ENCODE measurements around the gene HKDC1. TPM values are rescaled to one million over a fixed set of nuclear protein-coding genes. Genes with fewer than 3 reads are reported as not detected.
A peak's percentile ranks its signal among the peaks of the same experiment; 100 is the strongest.
"Not testable (repeated sequence)": the region's sequence is repeated elsewhere in the genome, so short reads cannot be mapped to it uniquely, and the experiment has no call there.

HKDC1 gene
- total and polyA plus RNA-seq, 4 experiments from 2014 or later: 3.5 to 8.1 (median 4.5) TPM

- intact Hi-C loops (cut with micrococcal nuclease): no loop called here
- Mint-ChIP-seq H3K27me3 (no peaks in the 10 kb centered on the region), H3K27ac (no peak overlapping the region), H3K36me3 (peaks cover 18% of the 10 kb centered on the region in 2 donors), H3K9me3 (no peaks in the 10 kb centered on the region), H3K4me1 (no peaks in the 10 kb centered on the region), H3K4me3 (no peak overlapping the region)
- Histone ChIP-seq H3K27ac (ENCODE audit: low read depth, low read length) (no peak overlapping the region), H3K27me3 (ENCODE audit: insufficient read depth, low read length) (no peaks in the 10 kb centered on the region), H3K36me3 (ENCODE audit: insufficient read depth, low read length) (no peaks in the 10 kb centered on the region), H3K4me3 (ENCODE audit: low read length in 2 of 2) (no peak overlapping the region), H3K9me3 (ENCODE audit: control insufficient read depth in 1 of 2, low read length in 2 of 2) (no peaks in the 10 kb centered on the region), H3K4me1 (ENCODE audit: insufficient read depth, low read length) (no peaks in the 10 kb centered on the region)
- ChIA-PET POLR2A (ENCODE audit: partially characterized antibody) (no interaction called here), CTCF (ENCODE audit: partially characterized antibody) (interaction anchor here (0.9 kb wide), 1 partner anchor 9 kb away, joined by 3 read pairs; no protein-coding TSS in a partner anchor)
- no peak for DNase-seq
These were observed 25.9 kb downstream of the HKDC1 start for GRCh38 chr10:69246036-69246435.

DNA sequence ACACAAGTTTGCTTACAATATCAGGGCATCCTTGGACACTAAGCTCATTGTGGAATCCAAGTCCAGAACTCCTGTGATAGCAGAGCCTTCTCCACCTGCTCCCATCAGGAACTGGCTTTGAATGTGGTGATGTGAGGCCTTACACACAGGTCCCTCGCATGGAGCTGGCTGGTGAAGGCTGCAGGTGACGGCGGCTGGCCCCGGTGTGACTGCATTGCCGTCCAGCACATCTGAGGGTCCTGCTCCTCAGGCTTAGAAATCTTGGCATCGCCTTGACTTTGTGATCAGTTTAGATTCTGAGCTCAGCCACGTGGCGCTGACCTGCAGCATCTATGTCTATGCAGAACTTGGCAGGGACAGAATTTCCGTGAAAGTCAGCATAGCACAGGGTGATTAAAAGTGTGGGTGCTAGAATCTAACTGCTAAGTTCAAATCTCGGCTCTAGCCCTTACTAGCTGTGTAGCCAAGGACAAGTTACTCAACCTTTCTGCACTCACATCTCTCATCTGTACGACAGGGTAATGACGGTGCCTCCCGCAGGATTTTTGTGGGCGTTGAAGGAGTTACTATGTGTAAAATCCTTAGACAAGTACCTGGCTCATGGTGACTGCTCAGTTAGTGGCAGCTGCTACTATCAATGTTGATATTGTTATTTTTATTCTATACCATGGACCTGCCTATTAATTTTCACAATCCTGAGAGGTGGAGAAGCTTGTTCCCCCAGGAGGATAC lies 26.6 kb downstream of the HKDC1 start:
- no peaks in the 10 kb centered on the region for H3K36me3 ChIP-seq (ENCODE audit: insufficient read depth, low read length)
- no peak overlapping the region for H3K27ac ChIP-seq (ENCODE audit: low read depth, low read length)
- Mint-ChIP-seq H3K4me1 (no peaks in the 10 kb centered on the region), H3K9me3 (no peaks in the 10 kb centered on the region), H3K27me3 (no peaks in the 10 kb centered on the region), H3K36me3 (peaks cover 16 to 18% of the 10 kb centered on the region in 2 donors), H3K27ac (no peak overlapping the region), H3K4me3 (no peak overlapping the region)
- intact Hi-C loops (cut with micrococcal nuclease): no loop called here
- no peak for DNase-seq
- H3K9me3 ChIP-seq (ENCODE audit: control insufficient read depth in 1 of 2, low read length in 2 of 2): no peaks in the 10 kb centered on the region
- CTCF ChIA-PET (ENCODE audit: partially characterized antibody): interaction anchor here (1.5 kb wide), 1 partner anchor 146 kb away, joined by 3 read pairs; no protein-coding TSS in a partner anchor
- no peaks in the 10 kb centered on the region for H3K4me1 ChIP-seq (ENCODE audit: insufficient read depth, low read length)
- H3K27me3 ChIP-seq (ENCODE audit: insufficient read depth, low read length): no peaks in the 10 kb centered on the region
- H3K4me3 ChIP-seq (ENCODE audit: low read length in 2 of 2): no peak overlapping the region
- POLR2A ChIA-PET (ENCODE audit: partially characterized antibody): no interaction called here

GRCh38 chr10:69247313-69247710 lies 27.2 kb downstream of the HKDC1 start:
- no peaks in the 10 kb centered on the region for H3K27me3 Mint-ChIP-seq
- CTCF ChIA-PET (ENCODE audit: partially characterized antibody): interaction anchor here (1.5 kb wide), 1 partner anchor 146 kb away, joined by 3 read pairs; no protein-coding TSS in a partner anchor
- intact Hi-C loops (cut with micrococcal nuclease): no loop called here
- Histone ChIP-seq H3K27me3 (ENCODE audit: insufficient read depth, low read length) (no peaks in the 10 kb centered on the region), H3K27ac (ENCODE audit: low read depth, low read length) (no peak overlapping the region), H3K4me3 (ENCODE audit: low read length in 2 of 2) (no peak overlapping the region), H3K4me1 (ENCODE audit: insufficient read depth, low read length) (no peaks in the 10 kb centered on the region), H3K36me3 (ENCODE audit: insufficient read depth, low read length) (no peaks in the 10 kb centered on the region), H3K9me3 (ENCODE audit: control insufficient read depth in 1 of 2, low read length in 2 of 2) (no peaks in the 10 kb centered on the region)
- peaks cover 16 to 19% of the 10 kb centered on the region in 2 donors for H3K36me3 Mint-ChIP-seq
- POLR2A ChIA-PET (ENCODE audit: partially characterized antibody): no interaction called here
- peak overlapping the region in 1 of 7 donors; percentile 48 for H3K27ac Mint-ChIP-seq
- H3K9me3 Mint-ChIP-seq: peaks cover 0 to 2% (median 0%) of the 10 kb centered on the region in 8 donors
- no peak overlapping the region for H3K4me3 Mint-ChIP-seq
- DNase-seq: no peak
- no peaks in the 10 kb centered on the region for H3K4me1 Mint-ChIP-seq

GRCh38 chr10:69248117-69248730 lies 28.1 kb downstream of the HKDC1 start:
- Histone ChIP-seq H3K9me3 (ENCODE audit: control insufficient read depth in 1 of 2, low read length in 2 of 2) (no peaks in the 10 kb centered on the region), H3K27ac (ENCODE audit: low read depth, low read length) (no peak overlapping the region), H3K36me3 (ENCODE audit: insufficient read depth, low read length) (no peaks in the 10 kb centered on the region), H3K4me3 (ENCODE audit: low read length in 2 of 2) (no peak overlapping the region), H3K4me1 (ENCODE audit: insufficient read depth, low read length) (no peaks in the 10 kb centered on the region), H3K27me3 (ENCODE audit: insufficient read depth, low read length) (no peaks in the 10 kb centered on the region)
- POLR2A ChIA-PET (ENCODE audit: partially characterized antibody): no interaction called here
- Mint-ChIP-seq H3K27ac (peak overlapping the region in 1 of 7 donors; percentile 41), H3K36me3 (peaks cover 13 to 16% of the 10 kb centered on the region in 2 donors), H3K27me3 (no peaks in the 10 kb centered on the region), H3K4me3 (no peak overlapping the region), H3K9me3 (peaks cover 0 to 2% (median 0%) of the 10 kb centered on the region in 8 donors), H3K4me1 (no peaks in the 10 kb centered on the region)
- CTCF ChIA-PET (ENCODE audit: partially characterized antibody): interaction anchor here (1.5 kb wide), 1 partner anchor 145 kb away, joined by 3 read pairs; no protein-coding TSS in a partner anchor
- no peak for DNase-seq
- intact Hi-C loops (cut with micrococcal nuclease): no loop called here

GRCh38 chr10:69250041-69250440 lies 29.9 kb downstream of the HKDC1 start:
- Mint-ChIP-seq H3K4me3 (no peak overlapping the region), H3K27ac (peak overlapping the region in 1 of 7 donors; percentile 10), H3K36me3 (peaks cover 13 to 22% of the 10 kb centered on the region in 2 donors), H3K4me1 (no peaks in the 10 kb centered on the region), H3K27me3 (no peaks in the 10 kb centered on the region), H3K9me3 (peaks cover 0 to 2% (median 0%) of the 10 kb centered on the region in 8 donors)
- Histone ChIP-seq H3K4me3 (ENCODE audit: low read length in 2 of 2) (no peak overlapping the region), H3K27ac (ENCODE audit: low read depth, low read length) (no peak overlapping the region), H3K4me1 (ENCODE audit: insufficient read depth, low read length) (no peaks in the 10 kb centered on the region), H3K9me3 (ENCODE audit: control insufficient read depth in 1 of 2, low read length in 2 of 2) (no peaks in the 10 kb centered on the region), H3K36me3 (ENCODE audit: insufficient read depth, low read length) (no peaks in the 10 kb centered on the region), H3K27me3 (ENCODE audit: insufficient read depth, low read length) (no peaks in the 10 kb centered on the region)
- ChIA-PET CTCF (ENCODE audit: partially characterized antibody) (no interaction called here), POLR2A (ENCODE audit: partially characterized antibody) (no interaction called here)
- intact Hi-C loops (cut with micrococcal nuclease): no loop called here
- no peak for DNase-seq

DNA sequence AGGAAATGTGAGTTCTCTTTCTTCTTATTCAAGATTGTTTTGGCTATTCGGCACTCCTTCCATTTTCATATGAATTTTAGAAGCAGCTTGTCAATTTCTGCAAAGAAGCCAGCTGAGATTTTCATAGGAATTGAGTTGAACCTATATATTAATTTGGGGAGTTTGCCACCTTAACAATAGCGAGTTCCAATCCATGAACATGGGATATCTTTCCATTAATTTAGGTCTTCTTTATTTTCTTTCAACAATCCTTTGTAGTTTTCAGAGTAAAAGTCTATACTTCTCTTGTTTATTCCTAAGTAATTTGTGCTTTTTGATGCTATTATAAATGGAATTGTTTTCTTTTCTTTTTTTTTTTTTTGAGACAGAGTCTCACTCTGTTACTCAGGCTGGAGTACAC lies 31.3 kb downstream of the HKDC1 start:
- H3K9me3 ChIP-seq (ENCODE audit: control insufficient read depth in 1 of 2, low read length in 2 of 2); H3K36me3 ChIP-seq (ENCODE audit: insufficient read depth, low read length); CTCF ChIA-PET (ENCODE audit: partially characterized antibody); H3K27me3 Mint-ChIP-seq; H3K4me1 Mint-ChIP-seq; H3K4me1 ChIP-seq (ENCODE audit: insufficient read depth, low read length); POLR2A ChIA-PET (ENCODE audit: partially characterized antibody); H3K4me3 ChIP-seq (ENCODE audit: low read length in 2 of 2); H3K27ac Mint-ChIP-seq; DNase-seq; H3K27ac ChIP-seq (ENCODE audit: low read depth, low read length); H3K27me3 ChIP-seq (ENCODE audit: insufficient read depth, low read length); H3K4me3 Mint-ChIP-seq; intact Hi-C loops (cut with micrococcal nuclease); H3K9me3 Mint-ChIP-seq: not testable (repeated sequence)
- H3K36me3 Mint-ChIP-seq: peaks cover 13 to 24% of the 10 kb centered on the region in 2 donors

- intact Hi-C loops (cut with micrococcal nuclease): no loop called here
- H3K36me3 Mint-ChIP-seq: peaks cover 23 to 33% of the 10 kb centered on the region in 2 donors
- no peak overlapping the region for H3K4me3 ChIP-seq (ENCODE audit: low read length in 2 of 2)
- H3K27me3 ChIP-seq (ENCODE audit: insufficient read depth, low read length): no peaks in the 10 kb centered on the region
- no peaks in the 10 kb centered on the region for H3K9me3 ChIP-seq (ENCODE audit: control insufficient read depth in 1 of 2, low read length in 2 of 2)
- ChIA-PET POLR2A (ENCODE audit: partially characterized antibody) (no interaction called here), CTCF (ENCODE audit: partially characterized antibody) (interaction anchor here (1.0 kb wide), 1 partner anchor 118 kb away, joined by 3 read pairs; no protein-coding TSS in a partner anchor)
- H3K4me1 ChIP-seq (ENCODE audit: insufficient read depth, low read length): no peaks in the 10 kb centered on the region
- no peaks in the 10 kb centered on the region for H3K27me3 Mint-ChIP-seq
- peaks cover 0 to 2% (median 0%) of the 10 kb centered on the region in 8 donors for H3K9me3 Mint-ChIP-seq
- H3K27ac ChIP-seq (ENCODE audit: low read depth, low read length): no peak overlapping the region
- no peak for DNase-seq
- H3K4me3 Mint-ChIP-seq: no peak overlapping the region
- no peaks in the 10 kb centered on the region for H3K36me3 ChIP-seq (ENCODE audit: insufficient read depth, low read length)
- peak overlapping the region in 1 of 7 donors; percentile 32 for H3K27ac Mint-ChIP-seq
- no peaks in the 10 kb centered on the region for H3K4me1 Mint-ChIP-seq
These were observed 33.0 kb downstream of the HKDC1 start for GRCh38 chr10:69253171-69253570.

Measured in CD4-positive, alpha-beta memory T cell (primary cell).